GM12873 (cell line): ENCODE measurements around the gene EZR.

Experiments used
- CTCF ChIP-seq: IDR thresholded peaks from 2 replicates; pipeline ENCODE4 v1.5.1; 2012; ENCODE audit warnings: low read depth, mild to moderate bottlenecking, moderate library complexity, low read length, control low read depth; ENCODE audit not compliant: insufficient read depth; ENCODE audit errors: missing control alignments

The EZR gene

GRCh38 chr6:158850807-158851115 lies 31.6 kb upstream of the EZR start:
- no peak for TF ChIP-seq CTCF

- TF ChIP-seq CTCF: no peak
Measured at GRCh38 chr6:158849899-158850806, 31.0 kb upstream of the EZR start.

- TF ChIP-seq CTCF: no peak
Measured at GRCh38 chr6:158848490-158848895, 29.3 kb upstream of the EZR start.

GRCh38 chr6:158847786-158848185 lies 28.6 kb upstream of the EZR start:
- no peak for TF ChIP-seq CTCF

GRCh38 chr6:158847012-158847529 lies 27.9 kb upstream of the EZR start:
- no peak for TF ChIP-seq CTCF

- no peak for TF ChIP-seq CTCF
Measured at GRCh38 chr6:158843751-158844683, 24.8 kb upstream of the EZR start.

- TF ChIP-seq CTCF: no peak
Measured at GRCh38 chr6:158841358-158841757, 22.2 kb upstream of the EZR start.
